Urinary bladder (tissue), 4 donors: ENCODE data around the gene SNN. TPM values are rescaled to one million over a fixed set of nuclear protein-coding genes. Genes with fewer than 3 reads are reported as not detected.

Source experiments
- DNase-seq: peaks from one replicate; pipeline ENCODE4 v3.0.0-alpha.2; 2015; ENCODE audit errors: extremely low spot score
- H3K27ac ChIP-seq: one replicate; pipeline ENCODE4 v1.5.1; 2013; ENCODE audit warnings: low read depth, mild to moderate bottlenecking, moderate library complexity
- H3K36me3 ChIP-seq: one replicate; pipeline ENCODE4 v1.6.1; 2013; ENCODE audit warnings: mild to moderate bottlenecking, moderate library complexity; ENCODE audit not compliant: insufficient read depth
- H3K4me1 ChIP-seq: one replicate; pipeline ENCODE4 v1.6.1; 2013; ENCODE audit warnings: mild to moderate bottlenecking, moderate library complexity; ENCODE audit not compliant: insufficient read depth
- H3K4me3 ChIP-seq: one replicate; pipeline ENCODE4 v1.5.1; 2013; ENCODE audit warnings: low read depth, low read length
- WGBS: extraction: QIAGEN DNeasy Blood & Tissue Kit; methylation state at CpG from one replicate; pipeline ENCODE4 v1.1.7; 2013; 5-methylcytosine and 5-hydroxymethylcytosine counted together
- polyA plus RNA-seq: library from polyadenylated mRNA; stranded (reverse); fragments of 200-250 nt; gene quantifications from one replicate; pipeline ENCODE4 v1.2.3, GENCODE V29; 2013
- total RNA-seq: library from RNA; depleted of rRNA; stranded (reverse); fragments of >200 nt; gene quantifications from one replicate; pipeline ENCODE4 v1.2.3, GENCODE V29; 2014
- donor health status: healthy with polysubstance abuse.
- donor health status: healthy.

SNN gene
- total and polyA plus RNA-seq, 2 donors, result 11.4 to 28.3 TPM

GRCh38 chr16:11629071-11630030 is 38.9 kb upstream of the SNN start:
- Histone ChIP-seq H3K4me3 (no peak overlapping the region), H3K36me3 (no peaks in the 10 kb centered on the region), H3K4me1 (no peaks in the 10 kb centered on the region), H3K27ac (peak overlapping the region; percentile 53)
- DNase-seq, result no peak
- WGBS, result 63% methylated on average over 23 of the region's 23 CpGs

- DNase-seq, result no peak
- no peaks in the 10 kb centered on the region for H3K36me3 ChIP-seq
- no peaks in the 10 kb centered on the region for H3K4me1 ChIP-seq
- H3K27ac ChIP-seq, result peak overlapping the region; percentile 53
- no peak overlapping the region for H3K4me3 ChIP-seq
- 77% methylated on average over 12 of the region's 12 CpGs for WGBS
Measured at GRCh38 chr16:11630046-11630767, 38.0 kb upstream of the SNN start.

DNA sequence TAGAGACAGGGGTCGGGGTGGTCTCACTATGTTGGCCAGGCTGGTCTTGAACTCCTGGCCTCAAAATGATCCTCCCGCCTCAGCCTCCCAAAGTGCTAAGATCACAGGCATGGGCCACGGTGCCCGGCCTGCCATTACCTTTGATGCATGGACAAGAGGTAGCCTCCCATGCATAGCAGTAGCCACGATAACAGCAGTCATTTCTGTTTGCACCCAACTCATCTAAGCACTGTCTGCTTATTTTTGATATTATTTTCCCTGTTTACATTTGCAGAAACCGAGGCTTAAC is 37.5 kb upstream of the SNN start:
- WGBS, result 93% methylated on average over 6 of the region's 6 CpGs
- no peaks in the 10 kb centered on the region for H3K36me3 ChIP-seq
- no peak for DNase-seq
- no peak overlapping the region for H3K4me3 ChIP-seq
- H3K4me1 ChIP-seq, result no peaks in the 10 kb centered on the region
- no peak overlapping the region for H3K27ac ChIP-seq

GRCh38 chr16:11631214-11631613 is 37.0 kb upstream of the SNN start:
- Histone ChIP-seq H3K4me3 (no peak overlapping the region), H3K4me1 (no peaks in the 10 kb centered on the region), H3K36me3 (no peaks in the 10 kb centered on the region), H3K27ac (no peak overlapping the region)
- DNase-seq, result no peak
- WGBS, result 90% methylated on average over 7 of the region's 7 CpGs

DNA sequence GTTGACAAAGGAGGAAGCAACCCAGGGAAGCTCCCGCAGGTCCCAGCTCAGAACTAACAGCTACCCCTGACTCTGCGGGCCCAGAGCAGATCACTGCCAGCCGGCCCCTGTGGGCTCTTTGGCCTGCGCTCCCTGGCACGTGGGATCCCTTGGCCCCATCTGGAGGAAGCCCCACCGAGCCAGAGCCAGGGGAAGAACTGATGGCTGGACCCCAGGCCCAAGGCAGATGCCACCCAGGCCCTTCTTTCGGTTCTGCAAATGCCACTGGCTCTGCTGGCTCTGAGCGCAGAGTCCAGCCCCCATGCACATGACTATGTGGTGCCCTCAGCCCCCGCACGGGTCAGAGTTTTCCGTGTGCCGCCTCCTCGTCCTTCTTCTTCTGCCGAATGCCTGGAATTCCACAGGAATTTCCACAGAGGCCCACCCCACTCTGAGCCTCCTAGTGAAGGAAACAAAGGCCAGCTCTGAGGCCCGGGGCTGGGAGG is 35.8 kb upstream of the SNN start:
- H3K36me3 ChIP-seq, result no peaks in the 10 kb centered on the region
- no peaks in the 10 kb centered on the region for H3K4me1 ChIP-seq
- no peak for DNase-seq
- 25% methylated on average over 15 of the region's 15 CpGs for WGBS
- H3K27ac ChIP-seq, result peak overlapping the region; percentile 13
- no peak overlapping the region for H3K4me3 ChIP-seq

GRCh38 chr16:11633113-11633512 is 35.1 kb upstream of the SNN start:
- Histone ChIP-seq H3K27ac (no peak overlapping the region), H3K4me1 (no peaks in the 10 kb centered on the region), H3K36me3 (no peaks in the 10 kb centered on the region), H3K4me3 (no peak overlapping the region)
- DNase-seq, result no peak
- 63% methylated on average over 3 of the region's 3 CpGs for WGBS

DNA sequence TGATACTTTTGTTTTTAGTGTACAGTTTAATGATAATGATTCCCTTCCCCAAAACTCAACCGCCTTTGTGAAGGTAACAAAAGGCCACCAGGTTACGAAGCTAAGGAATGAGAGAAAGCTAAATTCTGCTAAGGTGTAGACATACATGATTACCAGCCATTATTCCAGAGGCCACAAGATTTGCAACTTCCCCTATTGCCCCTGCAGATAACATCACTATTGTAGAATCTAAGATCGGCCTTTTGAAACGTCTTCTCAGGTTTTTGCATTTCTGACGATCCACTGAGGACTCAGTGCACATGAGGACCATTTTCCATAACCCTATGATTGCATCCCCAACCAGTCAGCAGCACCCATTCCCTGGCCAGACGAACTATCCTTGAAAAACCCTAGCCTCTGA is 33.9 kb upstream of the SNN start:
- H3K27ac ChIP-seq, result no peak overlapping the region
- WGBS, result 83% methylated on average over 6 of the region's 6 CpGs
- no peaks in the 10 kb centered on the region for H3K4me1 ChIP-seq
- no peaks in the 10 kb centered on the region for H3K36me3 ChIP-seq
- no peak for DNase-seq
- no peak overlapping the region for H3K4me3 ChIP-seq

- Histone ChIP-seq H3K27ac (no peak overlapping the region), H3K4me3 (no peak overlapping the region), H3K4me1 (no peaks in the 10 kb centered on the region), H3K36me3 (no peaks in the 10 kb centered on the region)
- no peak for DNase-seq
- WGBS, result 88% methylated on average over 10 of the region's 10 CpGs
Measured at GRCh38 chr16:11635113-11635652, 33.1 kb upstream of the SNN start.

GRCh38 chr16:11635679-11636171 is 32.5 kb upstream of the SNN start:
- Histone ChIP-seq H3K36me3 (no peaks in the 10 kb centered on the region), H3K27ac (no peak overlapping the region), H3K4me1 (no peaks in the 10 kb centered on the region), H3K4me3 (no peak overlapping the region)
- DNase-seq, result no peak
- WGBS, result 84% methylated on average over 12 of the region's 12 CpGs

- peak; percentile 74 for DNase-seq
- WGBS, result 64% methylated on average over 14 of the region's 14 CpGs
- Histone ChIP-seq H3K36me3 (no peaks in the 10 kb centered on the region), H3K27ac (no peak overlapping the region), H3K4me1 (no peaks in the 10 kb centered on the region), H3K4me3 (no peak overlapping the region)
Measured at GRCh38 chr16:11636172-11636721, 32.0 kb upstream of the SNN start.

DNA sequence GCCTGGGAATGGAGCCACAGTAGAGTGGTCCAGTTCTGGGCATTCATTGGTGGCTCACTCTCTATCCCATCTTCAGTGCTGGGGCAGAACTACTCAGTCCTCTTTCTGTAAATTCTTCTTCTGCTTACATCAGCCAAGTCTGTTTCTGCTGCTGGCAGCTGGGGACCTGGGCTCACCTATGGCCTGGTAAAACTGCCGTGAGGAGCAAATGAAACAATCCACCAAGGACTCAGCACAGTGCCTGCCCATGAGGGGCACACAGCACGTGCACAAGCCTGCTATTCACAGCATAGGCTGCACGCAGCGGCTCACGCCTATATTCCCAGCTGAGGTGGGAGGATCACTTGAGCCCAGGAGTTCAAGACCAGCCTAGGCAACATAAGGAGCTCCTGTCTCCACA is 30.9 kb upstream of the SNN start:
- WGBS, result 90% methylated on average over 5 of the region's 5 CpGs
- H3K4me3 ChIP-seq, result no peak overlapping the region
- no peaks in the 10 kb centered on the region for H3K4me1 ChIP-seq
- H3K27ac ChIP-seq, result no peak overlapping the region
- H3K36me3 ChIP-seq, result no peaks in the 10 kb centered on the region
- no peak for DNase-seq

GRCh38 chr16:11638140-11638539 is 30.1 kb upstream of the SNN start:
- Histone ChIP-seq H3K4me3 (no peak overlapping the region), H3K4me1 (no peaks in the 10 kb centered on the region), H3K36me3 (no peaks in the 10 kb centered on the region), H3K27ac (no peak overlapping the region)
- 82% methylated on average over 4 of the region's 4 CpGs for WGBS
- DNase-seq, result no peak

DNA sequence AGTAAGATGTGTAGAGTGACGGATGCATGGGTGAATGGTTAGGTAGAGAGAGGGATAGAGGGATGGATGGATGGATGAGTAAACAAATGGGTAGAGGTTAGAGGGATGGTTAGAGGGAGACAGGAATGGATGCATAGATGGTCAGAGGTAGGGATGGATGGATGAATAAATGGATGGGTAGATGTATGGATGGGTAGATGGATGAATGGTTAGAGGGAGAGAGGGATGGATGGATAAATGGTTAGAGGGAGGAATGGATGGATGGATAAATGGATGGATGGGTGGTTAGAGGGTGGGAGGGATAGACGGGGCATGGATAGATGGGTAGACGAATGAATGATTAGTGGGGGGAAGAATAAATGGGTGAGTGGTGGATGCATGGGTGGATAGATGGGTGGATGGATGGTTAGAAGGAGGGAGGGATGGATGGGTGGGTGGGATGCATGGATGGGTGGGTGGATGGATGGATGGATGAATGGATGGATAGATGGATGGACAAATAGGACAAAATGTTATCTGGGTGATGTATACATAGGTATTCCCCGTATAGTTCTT is 29.2 kb upstream of the SNN start:
- no peak overlapping the region for H3K4me3 ChIP-seq
- H3K36me3 ChIP-seq, result no peaks in the 10 kb centered on the region
- no peaks in the 10 kb centered on the region for H3K4me1 ChIP-seq
- no peak for DNase-seq
- H3K27ac ChIP-seq, result no peak overlapping the region
- WGBS, result 60% methylated on average over 4 of the region's 4 CpGs
